CD4-positive, alpha-beta T cell treated with Interleukin-17A for 4 hours (primary cell): ENCODE data around the gene HDAC4.

Experiments
- DNase-seq: peaks from one replicate; pipeline ENCODE4 v3.0.0-alpha.2; 2020; ENCODE audit warnings: mixed read lengths

Gene HDAC4

GRCh38 chr2:239307921-239308613 lies 92.8 kb downstream of the HDAC4 start:
- DNase-seq: no peak

- DNase-seq: no peak
These were observed 93.6 kb downstream of the HDAC4 start for GRCh38 chr2:239307221-239307569.

- DNase-seq: no peak
These were observed 94.3 kb downstream of the HDAC4 start for GRCh38 chr2:239306274-239307220.

- DNase-seq: no peak
These were observed 95.0 kb downstream of the HDAC4 start for GRCh38 chr2:239305771-239306170.

- no peak for DNase-seq
These were observed 95.6 kb downstream of the HDAC4 start for GRCh38 chr2:239305222-239305575.

- no peak for DNase-seq
These were observed 96.1 kb downstream of the HDAC4 start for GRCh38 chr2:239304533-239305221.

GRCh38 chr2:239303711-239304532 lies 96.9 kb downstream of the HDAC4 start:
- DNase-seq: no peak

- no peak for DNase-seq
These were observed 97.8 kb downstream of the HDAC4 start for GRCh38 chr2:239302808-239303557.

GRCh38 chr2:239302083-239302807 lies 98.6 kb downstream of the HDAC4 start:
- DNase-seq: no peak

- DNase-seq: no peak
These were observed 99.7 kb downstream of the HDAC4 start for GRCh38 chr2:239300871-239301735.

- DNase-seq: no peak
These were observed 100.6 kb downstream of the HDAC4 start for GRCh38 chr2:239300242-239300641.

GRCh38 chr2:239299218-239299939 lies 101.4 kb downstream of the HDAC4 start:
- no peak for DNase-seq

GRCh38 chr2:239298116-239298804 lies 102.6 kb downstream of the HDAC4 start:
- peak; percentile 84 for DNase-seq

- peak; percentile 31 for DNase-seq
These were observed 103.4 kb downstream of the HDAC4 start for GRCh38 chr2:239297142-239298004.

- DNase-seq: no peak
These were observed 104.5 kb downstream of the HDAC4 start for GRCh38 chr2:239296020-239296932.

- DNase-seq: peak; percentile 46
These were observed 105.3 kb downstream of the HDAC4 start for GRCh38 chr2:239295377-239296019.
